Activated naive CD8-positive, alpha-beta T cell treated with anti-CD3 and anti-CD28 coated beads for 36 hours (primary cell): ENCODE data around the gene VAV1. TPM values are rescaled to one million over a fixed set of nuclear protein-coding genes. Genes with fewer than 3 reads are reported as not detected.

Experiments used
- DNase-seq: peaks from one replicate; pipeline ENCODE4 v3.0.0; 2021
- H3K27ac Mint-ChIP-seq: one replicate; pipeline ENCODE4 v1.8.0; 2022; ENCODE audit warnings: mild to moderate bottlenecking, moderate library complexity, mixed read lengths
- H3K27me3 Mint-ChIP-seq: one replicate; pipeline ENCODE4 v1.8.0; 2022; ENCODE audit warnings: mild to moderate bottlenecking, mixed read lengths
- H3K36me3 Mint-ChIP-seq: one replicate; pipeline ENCODE4 v1.8.0; 2021; ENCODE audit warnings: mild to moderate bottlenecking, mixed read lengths
- H3K4me1 Mint-ChIP-seq: one replicate; pipeline ENCODE4 v1.8.0; 2021; ENCODE audit warnings: mixed read lengths
- H3K4me3 Mint-ChIP-seq: one replicate; pipeline ENCODE4 v1.8.0; 2022; ENCODE audit warnings: mild to moderate bottlenecking, moderate library complexity, mixed read lengths
- H3K9me3 Mint-ChIP-seq: one replicate; pipeline ENCODE4 v1.8.0; 2022; ENCODE audit warnings: mixed read lengths
- total RNA-seq, 2 experiments: library from RNA; stranded (reverse); gene quantifications; one replicate each; pipeline ENCODE4 v1.2.3, GENCODE V29; 2021

The VAV1 gene
- total RNA-seq, 2 experiments from 2014 or later, result 65.2 to 65.7 TPM

DNA sequence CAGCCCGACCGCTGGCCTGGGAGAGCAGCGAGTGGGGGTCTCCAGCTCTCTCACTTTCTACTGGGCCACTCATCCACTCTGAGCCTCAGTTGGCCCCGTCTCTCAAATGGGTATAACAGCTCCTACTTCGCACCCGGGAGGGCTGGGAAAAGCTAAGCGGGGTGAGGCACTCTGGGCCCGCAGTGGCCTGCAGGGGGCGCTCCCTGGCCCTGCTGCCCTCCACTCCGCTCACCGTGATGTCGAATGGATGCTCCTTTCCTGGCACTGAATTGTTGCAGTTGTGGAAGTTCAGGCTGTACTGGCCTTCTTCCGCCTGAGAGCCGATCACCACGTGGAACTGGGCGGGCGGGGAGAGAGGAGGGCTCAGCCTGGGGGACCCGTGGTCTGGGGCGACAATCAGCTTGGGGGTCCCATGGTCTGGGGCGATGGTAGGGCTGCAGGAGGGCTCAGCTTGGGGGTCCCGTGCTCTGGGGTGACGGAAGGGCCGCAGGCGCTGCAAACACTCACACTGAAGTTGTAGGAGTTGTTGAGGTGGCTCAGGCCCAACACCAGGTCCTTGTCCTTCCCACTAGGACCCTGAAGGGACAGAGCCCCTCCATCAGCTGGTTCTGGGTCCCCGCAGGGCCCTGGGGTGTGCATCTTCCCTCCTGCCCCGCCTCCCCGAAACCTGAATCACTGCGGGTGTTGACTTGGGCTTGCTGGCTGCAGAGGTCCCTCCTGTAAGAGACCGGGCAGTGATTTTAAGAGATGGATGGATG, 39.0 kb upstream of the VAV1 start:
- DNase-seq, result no peak

DNA sequence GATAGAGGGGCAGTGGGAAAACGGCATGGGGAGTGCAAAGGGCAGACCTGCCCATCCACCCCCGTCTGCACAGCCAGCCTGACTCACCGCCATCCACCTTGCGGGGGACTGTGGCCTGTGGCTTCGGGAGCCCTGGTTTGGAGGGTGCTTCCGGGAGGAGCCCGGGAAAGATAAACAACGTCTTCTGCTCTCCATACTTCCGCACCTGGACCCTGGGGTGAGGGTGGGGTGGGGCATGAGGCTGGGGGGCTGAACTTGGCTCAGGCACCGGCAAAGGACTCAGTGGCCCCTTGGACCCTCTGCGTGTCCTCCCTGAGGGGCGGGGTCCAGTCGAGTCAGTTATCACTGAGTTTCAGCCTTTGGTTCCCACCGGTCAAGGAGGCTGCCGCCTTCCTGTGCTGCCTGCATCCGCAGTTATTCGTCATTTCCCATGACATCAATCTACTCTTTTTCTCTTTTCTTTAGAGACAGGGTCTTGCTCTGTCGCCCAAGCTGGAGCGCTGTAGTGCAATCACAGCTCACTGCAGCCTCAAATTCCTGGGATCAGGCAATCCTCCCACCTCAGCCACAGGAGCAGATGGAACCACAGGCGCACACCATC, 38.3 kb upstream of the VAV1 start:
- H3K36me3 Mint-ChIP-seq, result peaks cover 15% of the 10 kb centered on the region
- no peaks in the 10 kb centered on the region for H3K9me3 Mint-ChIP-seq
- peaks cover 25% of the 10 kb centered on the region for H3K4me1 Mint-ChIP-seq
- H3K27ac Mint-ChIP-seq, result no peak overlapping the region
- no peaks in the 10 kb centered on the region for H3K27me3 Mint-ChIP-seq
- DNase-seq, result no peak
- H3K4me3 Mint-ChIP-seq, result peak overlapping the region; percentile 18

More for the DNA sequence above, 39.0 kb upstream of the VAV1 start:
- Mint-ChIP-seq H3K36me3 (peaks cover 15% of the 10 kb centered on the region), H3K4me1 (peaks cover 19% of the 10 kb centered on the region), H3K9me3 (no peaks in the 10 kb centered on the region), H3K4me3 (no peak overlapping the region), H3K27me3 (no peaks in the 10 kb centered on the region), H3K27ac (no peak overlapping the region)

DNA sequence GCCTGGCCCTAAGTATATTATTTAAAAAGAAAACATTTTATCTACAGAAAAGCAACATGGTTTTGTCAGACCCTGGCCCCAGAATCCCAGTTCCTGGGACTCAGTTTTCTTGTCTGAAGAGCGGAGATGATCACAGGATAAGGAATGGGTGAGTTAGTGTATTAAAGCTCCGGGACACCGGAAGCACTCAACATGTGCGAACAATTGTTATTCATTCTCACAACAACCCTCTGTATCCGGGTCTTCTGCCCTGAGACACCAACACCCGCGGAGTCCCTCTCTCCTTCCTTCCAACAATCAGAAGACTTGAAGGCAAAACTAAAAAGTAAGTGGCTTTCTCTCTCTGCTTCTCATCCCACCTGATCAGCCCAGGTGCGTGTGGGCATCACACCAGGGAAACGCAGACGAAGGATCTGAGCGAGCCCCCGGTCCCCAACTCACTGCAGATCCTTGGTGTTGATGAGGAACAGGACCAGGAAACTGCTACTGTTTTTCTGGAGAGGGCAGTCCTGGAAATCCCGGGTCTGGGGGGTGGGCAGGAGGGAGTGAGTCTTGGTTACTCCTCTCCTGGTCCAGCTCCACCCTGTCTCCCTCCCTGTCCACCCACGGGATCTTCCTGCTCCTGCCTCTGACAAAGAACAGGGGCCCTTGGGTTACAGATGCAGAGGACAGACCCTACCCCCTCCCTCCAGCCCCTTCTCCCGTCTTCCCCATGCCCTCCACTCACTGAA, 37.2 kb upstream of the VAV1 start:
- DNase-seq, result no peak
- peak overlapping the region; percentile 99 for H3K27ac Mint-ChIP-seq

DNA sequence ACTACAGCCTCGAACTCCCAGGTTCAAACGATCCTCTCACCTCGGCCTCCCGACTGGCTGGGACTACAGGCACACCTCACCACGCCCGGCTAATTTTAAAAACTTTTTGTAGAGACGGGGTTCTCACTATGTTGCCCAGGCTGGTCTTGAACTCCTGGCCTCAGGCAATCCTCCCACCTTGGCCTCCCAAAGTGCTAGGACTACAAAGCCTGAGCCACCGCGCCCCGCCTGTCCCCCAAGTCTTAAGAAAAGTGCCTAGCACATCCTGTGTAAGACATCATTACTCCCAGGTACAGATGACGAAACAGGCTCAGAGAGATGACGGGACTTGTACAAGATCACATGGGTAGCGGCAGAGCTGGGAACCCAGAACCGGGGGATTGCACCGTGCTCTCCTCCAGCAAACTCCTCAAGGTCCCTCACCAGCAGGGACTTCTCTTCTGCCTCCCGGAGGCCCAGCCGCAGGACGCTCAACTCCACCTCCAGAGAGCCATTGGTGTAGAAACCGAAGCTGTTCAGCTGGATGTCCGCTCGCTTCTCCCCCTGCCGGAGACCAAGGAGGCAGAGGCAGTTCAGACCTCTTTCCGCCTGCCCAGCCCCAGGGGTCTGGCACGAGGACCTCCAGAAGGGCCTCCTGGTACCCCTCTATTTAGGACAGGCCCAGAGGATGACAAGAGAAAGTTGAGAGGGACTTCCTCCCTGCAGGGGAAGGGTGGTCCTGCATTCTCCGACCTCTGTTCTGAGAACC, 36.2 kb upstream of the VAV1 start:
- H3K9me3 Mint-ChIP-seq, result no peaks in the 10 kb centered on the region
- no peaks in the 10 kb centered on the region for H3K27me3 Mint-ChIP-seq
- peaks cover 32% of the 10 kb centered on the region for H3K4me1 Mint-ChIP-seq
- peak overlapping the region; percentile 99 for H3K27ac Mint-ChIP-seq
- H3K36me3 Mint-ChIP-seq, result peaks cover 14% of the 10 kb centered on the region
- peak overlapping the region; percentile 99 for H3K4me3 Mint-ChIP-seq
- DNase-seq, result peak; percentile 77

More for the DNA sequence above, 37.2 kb upstream of the VAV1 start:
- Mint-ChIP-seq H3K36me3 (peaks cover 14% of the 10 kb centered on the region), H3K9me3 (no peaks in the 10 kb centered on the region), H3K4me1 (peaks cover 27% of the 10 kb centered on the region), H3K4me3 (peak overlapping the region; percentile 99), H3K27me3 (no peaks in the 10 kb centered on the region)

DNA sequence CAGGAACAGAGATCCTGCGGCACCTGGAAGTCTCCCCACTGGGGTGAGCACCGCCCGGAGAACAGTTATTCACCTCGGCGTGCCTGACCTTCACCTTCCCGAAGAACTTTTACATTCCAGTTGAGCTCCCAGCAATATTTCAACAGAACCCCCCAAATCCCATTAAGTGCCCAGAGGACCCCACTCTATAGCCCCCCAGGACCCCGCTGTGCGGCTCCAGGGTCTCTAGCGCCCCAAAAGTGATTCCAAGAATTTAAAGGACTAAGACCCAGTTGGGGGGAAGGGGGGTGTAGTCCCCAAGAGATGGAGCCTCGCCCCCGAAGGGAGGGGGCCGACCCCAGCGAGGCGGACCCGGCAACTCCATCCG, 35.6 kb upstream of the VAV1 start:
- no peaks in the 10 kb centered on the region for H3K27me3 Mint-ChIP-seq
- H3K27ac Mint-ChIP-seq, result peak overlapping the region; percentile 99
- peaks cover 14% of the 10 kb centered on the region for H3K36me3 Mint-ChIP-seq
- H3K4me3 Mint-ChIP-seq, result peak overlapping the region; percentile 99
- H3K9me3 Mint-ChIP-seq, result no peaks in the 10 kb centered on the region
- H3K4me1 Mint-ChIP-seq, result peaks cover 36% of the 10 kb centered on the region
- no peak for DNase-seq

DNA sequence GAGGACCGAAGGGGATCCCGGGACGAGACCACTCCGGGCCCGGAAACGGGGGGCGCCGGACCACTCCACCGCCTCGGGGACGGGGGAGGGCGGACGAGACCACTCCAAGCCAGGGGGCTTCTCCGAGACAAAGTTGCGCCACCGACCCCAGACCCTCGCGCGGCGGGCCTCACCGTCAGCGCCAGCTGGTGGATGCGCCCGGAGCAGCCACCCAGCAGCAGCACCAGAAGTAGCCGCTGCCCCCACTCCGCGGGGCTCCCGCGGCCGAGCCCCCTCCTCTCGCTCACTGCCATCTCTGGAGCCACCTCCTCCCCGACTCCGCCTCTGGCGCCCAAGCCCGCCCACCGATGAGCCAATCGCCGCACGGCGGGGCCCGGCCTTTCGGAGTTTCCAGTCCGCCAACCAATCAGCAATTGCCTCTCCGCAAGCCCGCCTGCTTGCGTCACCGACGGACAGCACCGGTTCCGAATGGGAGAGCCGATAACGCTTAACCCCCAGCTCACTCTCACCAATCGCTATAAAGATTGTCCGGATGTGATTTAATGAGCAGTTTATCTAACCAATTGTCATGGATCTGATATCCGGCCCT, 35.1 kb upstream of the VAV1 start, which contains the start of gene GPR108:
GPR108 (minus strand) TSS at position 297 of the 589 bp plus-strand sequence; CDS start at position 293, 4 bp downstream.
- no peaks in the 10 kb centered on the region for H3K27me3 Mint-ChIP-seq
- H3K4me1 Mint-ChIP-seq, result peaks cover 36% of the 10 kb centered on the region
- no peaks in the 10 kb centered on the region for H3K9me3 Mint-ChIP-seq
- H3K36me3 Mint-ChIP-seq, result peaks cover 15% of the 10 kb centered on the region
- peak within 1 kb of the TSS; percentile 99 for H3K27ac Mint-ChIP-seq
- peak; percentile 100 for DNase-seq
- peak within 1 kb of the TSS; percentile 99 for H3K4me3 Mint-ChIP-seq

DNA sequence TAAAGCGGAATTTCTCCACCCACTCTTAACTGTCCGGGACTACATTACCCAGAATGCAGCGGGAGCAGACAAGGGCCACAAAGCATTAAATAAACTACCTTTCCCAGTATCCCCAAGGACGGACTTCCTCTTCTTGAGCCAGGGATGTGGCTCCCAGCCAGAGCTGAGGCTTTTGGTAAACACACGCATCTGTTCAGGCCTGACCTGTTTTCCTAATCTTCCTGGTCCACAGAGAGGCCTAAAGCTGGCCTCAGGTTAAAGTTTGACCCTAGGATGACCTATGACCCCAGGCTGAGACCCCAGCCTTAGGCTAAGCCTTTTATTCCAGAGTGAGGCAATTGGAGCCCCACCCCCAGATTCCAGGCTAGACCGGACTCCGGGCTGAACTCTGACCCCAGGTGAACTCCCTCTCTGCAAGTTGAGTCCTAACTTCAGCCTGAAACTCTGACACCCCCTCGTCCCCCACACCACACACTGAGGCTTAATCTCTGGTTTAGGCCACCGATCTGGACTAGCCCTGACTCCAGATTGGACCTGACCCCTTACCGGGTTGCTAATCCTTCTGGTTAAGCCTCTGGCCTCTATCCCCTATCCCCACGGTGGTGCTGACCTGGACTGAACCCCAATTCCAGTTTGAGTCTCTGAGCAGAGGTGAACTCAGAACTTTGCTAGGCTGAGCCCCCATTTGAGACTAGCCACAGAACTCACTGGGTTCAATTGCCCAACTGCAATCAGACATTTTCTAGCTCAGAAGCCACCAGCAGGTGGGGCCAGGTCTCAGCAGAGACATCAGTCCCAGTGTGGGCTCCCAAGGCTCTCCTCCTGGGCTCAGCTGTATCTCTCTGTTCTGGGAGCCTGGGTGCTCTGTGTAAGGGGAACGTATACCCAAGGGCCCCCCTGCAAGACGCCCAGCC, 34.4 kb upstream of the VAV1 start:
- no peaks in the 10 kb centered on the region for H3K27me3 Mint-ChIP-seq
- peak overlapping the region; percentile 99 for H3K4me3 Mint-ChIP-seq
- peaks cover 36% of the 10 kb centered on the region for H3K4me1 Mint-ChIP-seq
- no peaks in the 10 kb centered on the region for H3K9me3 Mint-ChIP-seq
- peak overlapping the region; percentile 99 for H3K27ac Mint-ChIP-seq
- peaks cover 13% of the 10 kb centered on the region for H3K36me3 Mint-ChIP-seq
- DNase-seq, result peak; percentile 83

DNA sequence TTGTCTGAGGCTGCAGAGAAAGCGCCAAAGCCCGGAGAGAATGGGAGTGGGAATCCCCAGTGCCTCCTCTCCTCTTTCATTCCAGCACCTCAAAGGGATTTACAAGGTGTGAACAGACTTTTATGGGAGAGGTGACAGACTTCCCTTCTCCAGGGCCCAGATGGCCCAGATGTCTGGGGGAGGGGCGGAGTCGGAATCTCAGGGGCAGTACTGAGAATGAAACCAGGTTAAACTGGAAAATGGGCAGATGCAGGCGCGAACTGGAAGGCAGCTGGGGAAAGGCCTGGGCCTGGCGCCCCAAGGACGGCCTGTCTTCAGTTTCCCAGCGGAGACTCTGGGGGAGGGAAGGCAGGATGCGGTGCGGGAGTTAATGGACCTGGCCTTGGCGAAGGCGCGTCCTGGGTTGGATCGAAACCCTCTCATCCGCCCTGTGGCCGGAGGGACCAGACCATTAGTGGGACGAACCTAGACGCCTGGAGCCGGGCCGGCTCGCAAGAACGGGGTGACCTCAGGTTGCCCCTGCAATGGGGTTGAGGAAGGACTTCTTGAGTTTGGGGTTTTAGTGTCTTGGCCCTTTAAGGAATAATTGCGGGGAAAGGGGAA, 33.6 kb upstream of the VAV1 start:
- H3K4me3 Mint-ChIP-seq, result peak overlapping the region; percentile 99
- peaks cover 36% of the 10 kb centered on the region for H3K4me1 Mint-ChIP-seq
- H3K9me3 Mint-ChIP-seq, result no peaks in the 10 kb centered on the region
- H3K27ac Mint-ChIP-seq, result peak overlapping the region; percentile 99
- H3K36me3 Mint-ChIP-seq, result peaks cover 13% of the 10 kb centered on the region
- H3K27me3 Mint-ChIP-seq, result no peaks in the 10 kb centered on the region
- DNase-seq, result peak; percentile 52

DNA sequence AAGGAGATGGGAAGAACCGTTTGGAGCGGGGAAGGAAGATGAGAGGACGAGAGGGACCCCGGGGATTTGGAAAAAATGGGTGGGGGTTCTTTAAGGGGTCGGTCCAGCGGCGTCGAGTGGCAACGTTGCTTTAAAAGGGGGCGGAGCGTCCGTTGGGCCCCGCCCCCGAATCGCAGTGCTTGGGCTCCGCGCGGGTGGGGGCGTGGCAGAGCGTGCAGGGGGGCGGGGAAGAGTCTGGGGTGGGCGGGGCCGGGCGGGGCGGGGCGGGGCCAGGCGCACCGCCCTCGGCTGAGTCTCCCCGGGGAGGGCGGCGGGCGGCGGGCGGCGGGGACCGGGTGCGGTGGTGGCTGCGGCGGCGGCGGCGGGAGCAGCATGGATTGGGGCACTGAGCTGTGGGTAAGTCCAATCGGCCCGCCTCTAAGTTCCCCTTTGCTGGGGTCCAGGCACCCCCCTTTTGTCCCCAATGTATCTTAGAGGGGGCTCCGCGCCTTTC, 33.1 kb upstream of the VAV1 start, which contains the start of gene TRIP10:
TRIP10 (plus strand) TSS at position 291 of the 493 bp plus-strand sequence; CDS start at position 373, 82 bp downstream.
- peaks cover 18% of the 10 kb centered on the region for H3K36me3 Mint-ChIP-seq
- peak within 1 kb of the TSS; percentile 99 for H3K27ac Mint-ChIP-seq
- peak within 1 kb of the TSS; percentile 99 for H3K4me3 Mint-ChIP-seq
- peaks cover 39% of the 10 kb centered on the region for H3K4me1 Mint-ChIP-seq
- no peaks in the 10 kb centered on the region for H3K27me3 Mint-ChIP-seq
- H3K9me3 Mint-ChIP-seq, result no peaks in the 10 kb centered on the region
- peak; percentile 81 for DNase-seq

DNA sequence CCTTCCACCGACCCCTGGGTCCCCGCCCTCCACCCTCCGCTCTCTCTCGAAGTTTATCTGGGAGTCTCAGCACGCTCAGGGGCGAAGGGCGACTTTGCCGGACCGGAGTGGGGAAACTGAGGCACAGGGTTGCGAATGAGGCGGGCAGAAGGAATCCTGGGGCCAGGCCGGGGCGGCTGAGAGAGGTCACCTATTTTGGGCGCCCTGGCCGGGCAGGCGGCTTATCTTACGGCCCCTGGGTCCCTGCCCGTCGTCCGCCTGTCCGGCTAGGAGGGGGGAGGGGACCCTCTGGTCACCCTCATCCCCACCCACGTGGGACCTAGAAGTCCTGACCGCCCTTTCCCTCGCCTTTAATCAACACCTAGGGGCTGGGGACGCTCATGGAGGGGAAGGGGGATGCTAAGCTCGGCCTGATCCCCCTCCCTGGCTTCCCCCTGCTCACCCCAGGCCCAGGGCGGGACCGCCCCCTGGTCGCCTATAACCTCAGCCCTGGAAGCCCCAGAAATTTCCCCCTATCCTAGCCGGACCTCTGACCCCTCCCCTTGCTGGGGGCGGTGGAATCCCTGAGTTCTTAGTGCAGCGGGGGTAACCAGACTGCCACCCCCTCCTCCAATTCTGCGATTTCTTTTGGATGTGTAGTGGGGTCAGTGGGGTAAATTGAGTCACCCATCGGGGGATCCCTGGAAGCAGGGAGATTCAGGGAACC, 32.5 kb upstream of the VAV1 start:
- Mint-ChIP-seq H3K4me3 (peak overlapping the region; percentile 89), H3K36me3 (peaks cover 18% of the 10 kb centered on the region), H3K27ac (peak overlapping the region; percentile 71), H3K27me3 (no peaks in the 10 kb centered on the region), H3K9me3 (no peaks in the 10 kb centered on the region), H3K4me1 (peaks cover 39% of the 10 kb centered on the region)
- peak; percentile 44 for DNase-seq

DNA sequence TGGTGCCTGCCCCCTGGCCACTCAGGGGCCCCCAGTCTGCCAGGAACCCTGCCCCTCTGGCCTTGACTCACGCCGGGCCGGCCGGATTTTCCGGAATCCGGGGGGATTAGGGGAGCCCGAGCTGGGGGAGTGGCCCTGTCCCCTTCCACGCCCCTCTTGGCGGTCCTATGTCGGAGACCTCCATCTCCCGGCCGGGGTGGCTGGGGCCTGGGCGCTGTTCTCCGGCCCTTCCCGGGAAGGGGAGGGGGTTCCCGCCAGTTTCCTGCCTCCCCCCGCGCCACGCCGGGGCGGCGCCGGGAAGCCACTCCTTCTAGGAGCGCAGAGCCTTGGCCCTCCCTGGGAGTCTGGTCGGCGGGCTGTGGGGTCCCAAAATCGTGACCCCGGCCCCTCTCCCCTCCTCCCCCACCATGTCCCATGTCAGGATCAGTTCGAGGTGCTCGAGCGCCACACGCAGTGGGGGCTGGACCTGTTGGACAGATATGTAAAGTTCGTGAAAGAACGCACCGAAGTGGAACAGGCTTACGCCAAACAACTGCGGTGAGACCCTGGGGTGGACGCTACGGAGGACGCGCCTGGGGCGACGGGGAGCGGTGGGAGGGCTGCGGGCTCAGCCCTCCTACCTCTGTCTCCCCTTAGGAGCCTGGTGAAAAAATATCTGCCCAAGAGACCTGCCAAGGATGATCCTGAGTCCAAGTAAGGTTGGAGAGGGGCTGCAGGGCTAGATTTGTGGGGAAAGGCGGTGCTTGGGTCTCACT, 31.7 kb upstream of the VAV1 start:
- peak overlapping the region; percentile 89 for H3K4me3 Mint-ChIP-seq
- DNase-seq, result peak; percentile 35
- peaks cover 37% of the 10 kb centered on the region for H3K4me1 Mint-ChIP-seq
- H3K27ac Mint-ChIP-seq, result peak overlapping the region; percentile 42
- H3K9me3 Mint-ChIP-seq, result no peaks in the 10 kb centered on the region
- no peaks in the 10 kb centered on the region for H3K27me3 Mint-ChIP-seq
- peaks cover 18% of the 10 kb centered on the region for H3K36me3 Mint-ChIP-seq

DNA sequence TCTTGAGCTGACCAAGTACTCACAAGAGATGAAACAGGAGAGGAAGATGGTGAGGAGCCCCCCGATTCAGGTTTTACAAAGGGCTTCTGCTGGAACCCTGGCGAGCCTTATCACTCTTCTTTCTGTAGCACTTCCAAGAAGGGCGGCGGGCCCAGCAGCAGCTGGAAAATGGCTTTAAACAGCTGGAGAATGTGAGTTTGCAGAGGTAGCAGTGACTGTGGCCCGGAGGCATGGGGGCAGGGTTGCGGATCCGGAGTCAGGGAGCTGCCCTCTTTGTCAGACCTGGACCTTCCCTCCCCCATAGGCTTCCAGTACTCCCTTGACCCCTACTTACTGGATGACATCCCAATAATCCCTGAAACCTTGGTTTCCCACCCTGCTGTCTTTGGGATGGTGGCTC, 29.4 kb upstream of the VAV1 start:
- Mint-ChIP-seq H3K27me3 (no peaks in the 10 kb centered on the region), H3K4me1 (peaks cover 27% of the 10 kb centered on the region), H3K27ac (no peak overlapping the region), H3K4me3 (no peak overlapping the region), H3K9me3 (no peaks in the 10 kb centered on the region), H3K36me3 (peaks cover 23% of the 10 kb centered on the region)
- DNase-seq, result no peak
